ENCODE results near the gene TSSK6.
"Not testable (repeated sequence)": the region's sequence is repeated elsewhere in the genome, so short reads cannot be mapped to it uniquely, and the experiment has no call there.

TSSK6 gene

DNA sequence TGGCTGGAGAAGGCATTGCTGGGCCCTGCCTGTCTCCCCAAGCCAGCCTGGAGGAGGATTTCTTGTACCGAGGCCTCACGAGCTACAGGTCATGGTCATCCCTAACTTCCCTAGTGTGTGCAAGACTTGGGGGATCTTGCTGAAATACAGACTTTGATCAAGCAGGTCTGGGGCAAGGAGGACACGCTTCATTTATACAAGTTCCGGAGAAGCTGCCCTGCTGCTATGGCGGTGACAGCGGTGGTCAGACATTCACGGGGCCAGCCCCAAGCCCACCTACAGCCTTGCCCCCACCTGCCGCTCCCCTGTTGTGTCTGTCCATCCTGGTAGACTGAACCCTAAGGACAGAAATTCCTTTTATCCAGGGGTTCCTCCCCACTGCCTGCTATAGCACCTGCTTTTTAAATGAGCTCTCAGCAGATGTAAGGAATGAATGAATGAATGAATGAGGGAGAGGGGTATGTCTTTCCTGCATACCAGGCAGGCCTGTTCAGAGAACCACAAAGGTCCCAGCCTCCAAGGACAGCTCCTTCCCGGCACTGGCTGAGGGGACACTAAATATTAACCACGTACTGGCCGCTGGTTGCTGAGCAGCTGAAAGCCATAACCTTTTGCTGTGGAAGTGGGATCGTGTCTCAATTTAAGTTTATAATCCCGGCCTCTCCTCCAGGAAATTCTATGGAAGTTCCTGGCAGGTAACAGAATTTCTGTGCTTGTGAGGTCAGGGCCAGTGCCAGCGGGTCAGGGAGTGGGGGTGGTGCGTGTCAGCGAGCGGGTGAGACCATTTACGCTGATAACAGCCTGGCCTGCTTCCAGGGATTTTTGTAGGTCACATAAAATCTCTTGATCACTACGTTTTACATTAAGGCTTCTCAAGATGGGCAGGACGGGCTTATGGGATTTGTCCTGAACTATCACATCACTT lies 27.1 kb downstream of the TSSK6 start:
- no peak for DNase-seq (ENCODE audit: low read depth)

- no peak for DNase-seq (ENCODE audit: low read depth)
Observed at GRCh38 chr19:19487077-19487949, 28.0 kb downstream of the TSSK6 start.

GRCh38 chr19:19486343-19487076 lies 28.8 kb downstream of the TSSK6 start:
- no peak for DNase-seq (ENCODE audit: low read depth)

DNA sequence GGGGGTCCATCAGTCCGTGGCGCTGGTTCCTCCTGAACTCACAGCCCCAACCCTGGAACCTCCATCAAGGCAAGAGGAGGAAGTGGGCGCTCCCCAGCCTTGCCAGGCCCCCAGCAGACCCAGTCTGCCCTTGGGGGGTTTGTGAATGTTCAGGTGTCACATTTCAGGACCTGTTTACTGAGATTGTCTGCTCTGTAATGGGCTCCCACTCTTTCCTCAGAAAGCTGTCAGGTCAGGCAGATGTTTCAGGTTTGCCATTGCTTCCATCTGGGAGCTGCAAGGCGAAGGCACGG lies 29.4 kb downstream of the TSSK6 start:
- DNase-seq (ENCODE audit: low read depth), result no peak

DNA sequence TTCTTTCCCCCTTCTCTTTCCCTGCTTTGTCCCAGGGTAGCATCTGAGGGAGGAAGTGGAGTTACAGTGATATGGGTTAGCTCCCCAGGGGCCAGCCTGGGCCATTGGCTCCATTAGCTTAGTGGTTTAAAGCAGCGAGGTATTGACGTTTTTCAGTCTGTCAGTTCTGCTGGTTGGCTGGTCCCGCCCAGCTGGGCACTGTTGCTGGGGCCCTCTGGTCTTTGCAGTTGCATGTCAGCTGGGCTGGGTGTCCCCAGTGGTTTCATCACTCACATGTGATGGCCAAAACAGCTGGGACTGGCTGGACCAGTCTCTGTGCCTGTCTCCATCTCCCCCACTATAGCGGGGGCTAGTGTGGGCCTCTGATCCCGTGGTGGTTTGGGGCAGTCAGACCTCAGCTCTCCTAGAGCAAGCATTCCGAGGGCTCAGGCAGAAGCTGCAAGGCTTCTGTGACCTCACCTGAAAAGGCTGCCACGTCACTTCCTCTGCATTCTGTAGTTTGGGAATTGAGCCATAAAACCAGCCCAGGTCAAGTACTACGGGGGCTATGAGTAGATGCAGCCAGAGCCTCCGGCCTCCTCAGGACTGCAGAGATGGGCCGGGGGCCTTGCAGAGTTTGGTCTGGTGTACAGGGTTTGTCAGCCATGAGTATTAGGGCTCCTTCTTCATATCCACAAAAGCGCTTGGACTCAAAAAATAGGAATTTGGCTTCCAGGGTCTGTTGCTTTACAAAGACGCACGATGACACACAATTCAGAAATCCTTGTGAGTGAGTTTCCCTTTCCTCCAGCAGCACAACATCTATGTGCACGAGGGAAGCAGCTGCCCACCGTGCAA lies 30.0 kb downstream of the TSSK6 start:
- no peak for DNase-seq (ENCODE audit: low read depth)

DNA sequence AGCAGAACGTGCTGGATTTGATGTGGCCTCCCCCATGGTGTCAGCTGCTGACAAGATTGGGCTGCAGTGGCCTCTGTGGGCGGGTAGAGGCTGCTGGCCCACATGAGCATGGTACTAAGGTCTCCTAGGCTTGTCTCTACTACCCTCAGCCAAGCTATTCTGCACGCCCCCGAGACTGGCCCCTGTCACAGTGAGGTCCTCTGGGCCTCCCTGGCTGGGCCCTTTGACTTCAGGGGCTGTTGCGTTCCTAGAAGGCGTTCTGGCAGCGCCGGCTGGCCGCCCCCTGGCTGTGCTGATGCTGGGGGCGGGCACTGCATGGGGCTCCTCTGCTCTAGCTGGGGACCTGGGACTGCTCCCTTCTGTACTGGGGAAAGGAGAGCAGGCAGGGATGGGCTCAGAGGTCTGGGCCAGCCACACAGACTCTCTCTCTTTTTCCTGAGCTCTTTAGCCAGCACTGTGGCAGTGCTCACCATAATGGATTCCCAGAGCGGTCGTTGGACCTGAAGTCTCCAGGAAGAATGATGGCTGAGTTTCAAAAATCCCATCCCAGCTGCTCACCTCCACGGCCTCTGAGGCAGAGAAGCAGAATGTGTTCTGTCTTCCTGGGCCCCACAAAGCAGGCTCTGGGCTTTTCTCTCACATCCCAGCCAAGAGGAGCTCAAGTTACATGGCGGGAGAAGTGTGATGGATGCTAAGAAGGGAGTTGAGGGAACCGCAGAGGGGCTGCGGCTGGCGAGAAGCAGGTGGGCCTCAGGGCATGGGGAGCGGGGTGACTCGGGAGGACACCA lies 32.3 kb downstream of the TSSK6 start:
- no peak for DNase-seq (ENCODE audit: low read depth)

- no peak for DNase-seq (ENCODE audit: low read depth)
Observed at GRCh38 chr19:19480688-19481087, 34.7 kb downstream of the TSSK6 start.

- no peak for DNase-seq (ENCODE audit: low read depth)
Observed at GRCh38 chr19:19477705-19478383, 37.5 kb downstream of the TSSK6 start.

DNA sequence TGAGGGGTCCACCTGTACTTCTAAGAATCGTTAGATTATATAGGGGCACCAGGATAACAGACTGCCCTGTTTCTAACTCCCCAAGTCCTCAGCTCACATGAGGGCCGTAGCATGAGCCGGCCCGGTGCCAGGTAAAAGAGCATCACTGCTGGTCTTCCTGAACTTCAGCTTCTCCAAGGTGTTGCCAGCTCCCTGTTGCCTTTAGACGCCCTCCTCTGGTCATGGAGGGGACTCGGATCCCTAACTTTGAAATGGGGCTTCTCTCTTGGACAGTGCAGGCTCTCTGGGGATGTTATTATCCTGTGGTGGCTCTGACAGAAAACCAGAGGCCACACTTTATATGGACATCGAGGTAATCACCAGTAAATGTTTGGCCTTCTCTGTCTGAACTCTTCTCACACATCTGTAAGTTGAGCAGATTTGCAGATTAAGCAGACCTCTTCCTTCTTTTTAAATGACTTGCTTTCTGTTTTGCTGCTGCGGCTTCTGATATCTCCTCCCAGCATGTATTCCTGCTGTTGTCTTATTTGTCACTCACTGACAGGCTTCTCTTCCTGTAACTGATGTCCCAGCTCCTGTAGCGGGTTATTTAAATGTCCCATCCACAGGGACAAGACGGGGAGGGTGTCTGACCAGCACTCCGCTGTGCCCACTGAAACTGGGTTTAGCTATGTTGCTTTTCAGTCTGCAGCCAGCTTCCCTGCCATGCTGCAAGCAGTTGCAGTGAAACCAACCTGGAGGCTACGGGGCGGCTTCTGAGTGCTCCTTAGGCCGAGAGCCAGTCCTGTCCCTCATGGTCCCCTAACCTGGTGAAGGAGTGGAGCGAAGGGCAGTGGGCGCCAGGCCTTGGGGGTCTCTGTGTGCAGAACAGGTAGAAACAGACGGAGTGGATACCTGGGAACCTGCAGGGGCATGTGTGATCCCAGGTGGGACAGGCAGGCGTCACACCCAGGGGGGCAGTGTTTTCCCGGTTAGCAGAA lies 39.2 kb downstream of the TSSK6 start:
- DNase-seq (ENCODE audit: low read depth), result no peak

GRCh38 chr19:19475015-19475765 lies 40.2 kb downstream of the TSSK6 start:
- DNase-seq (ENCODE audit: low read depth), result no peak

GRCh38 chr19:19472106-19472505 lies 43.2 kb downstream of the TSSK6 start:
- not testable (repeated sequence) for DNase-seq (ENCODE audit: low read depth)

- no peak for DNase-seq (ENCODE audit: low read depth)
Observed at GRCh38 chr19:19471682-19472081, 43.7 kb downstream of the TSSK6 start.

- no peak for DNase-seq (ENCODE audit: low read depth)
Observed at GRCh38 chr19:19470579-19470978, 44.8 kb downstream of the TSSK6 start.

GRCh38 chr19:19468424-19469050 lies 46.8 kb downstream of the TSSK6 start:
- no peak for DNase-seq (ENCODE audit: low read depth)

GRCh38 chr19:19466201-19466600 lies 49.1 kb downstream of the TSSK6 start:
- no peak for DNase-seq (ENCODE audit: low read depth)

DNA sequence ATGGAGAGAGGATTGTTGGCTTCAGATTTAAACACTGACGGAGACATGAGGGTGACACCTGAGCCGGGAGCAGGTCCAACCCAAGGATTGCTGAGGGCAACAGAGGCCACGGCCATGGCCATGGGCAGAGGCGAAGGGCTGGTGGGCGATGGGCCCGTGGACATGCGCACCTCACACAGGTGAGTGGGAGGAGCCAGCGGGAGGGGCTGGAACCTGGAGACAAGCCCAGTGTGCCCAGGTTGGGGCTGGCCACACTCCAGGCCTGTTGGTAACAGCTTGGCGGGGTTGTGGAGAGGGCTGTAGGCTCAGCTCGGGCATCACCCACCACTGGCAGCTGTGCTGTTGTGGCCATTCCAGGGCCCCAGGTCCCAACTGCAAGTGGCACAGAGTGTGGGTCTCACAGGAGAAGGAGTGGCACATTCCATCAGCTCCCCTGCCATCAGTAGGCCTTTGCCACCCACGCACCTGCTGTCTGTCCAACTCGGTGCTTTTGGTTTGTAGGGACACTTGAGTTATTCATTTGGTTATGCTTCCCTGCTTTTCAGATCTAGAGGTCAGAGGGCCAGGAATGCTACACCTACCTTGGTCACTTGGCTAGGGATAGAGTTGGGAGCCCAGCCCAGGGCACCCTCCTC lies 49.8 kb downstream of the TSSK6 start:
- DNase-seq (ENCODE audit: low read depth), result no peak
